Neuronal stem cell (in vitro differentiated cells): ENCODE measurements around the gene SLC9A5.
A peak's percentile ranks its signal among the peaks of the same experiment; 100 is the strongest.

ENCODE experiments used
- DNase-seq: peaks from one replicate; pipeline ENCODE4 v3.0.0-alpha.2; 2013; ENCODE audit warnings: low spot score
- H2AFZ ChIP-seq: one replicate; pipeline ENCODE4 v1.6.1; 2013; ENCODE audit warnings: mild to moderate bottlenecking, low read length, inconsistent platforms
- H2AK5ac ChIP-seq: 2 replicates; pipeline ENCODE4 v1.6.1; 2013; ENCODE audit warnings: low read depth, mild to moderate bottlenecking, inconsistent platforms, low read length, moderate library complexity, mixed read lengths
- H2BK120ac ChIP-seq: 2 replicates; pipeline ENCODE4 v1.6.1; 2013; ENCODE audit warnings: low read depth, mild to moderate bottlenecking, inconsistent platforms, low read length, moderate library complexity, mixed read lengths
- H2BK12ac ChIP-seq: one replicate; pipeline ENCODE4 v1.6.1; 2013; ENCODE audit warnings: low read length, inconsistent platforms
- H2BK15ac ChIP-seq: 2 replicates; pipeline ENCODE4 v1.6.1; 2013; ENCODE audit warnings: mild to moderate bottlenecking, low read length, inconsistent platforms, mixed read lengths
- H2BK5ac ChIP-seq: one replicate; pipeline ENCODE4 v1.6.1; 2013; ENCODE audit warnings: inconsistent platforms, mild to moderate bottlenecking, low read length, moderate library complexity
- H3K14ac ChIP-seq: one replicate; pipeline ENCODE4 v1.6.1; 2013; ENCODE audit warnings: low read length, inconsistent platforms
- H3K18ac ChIP-seq: 2 replicates; pipeline ENCODE4 v1.6.1; 2013; ENCODE audit warnings: low read length, inconsistent platforms
- H3K23ac ChIP-seq: 2 replicates; pipeline ENCODE4 v1.6.1; 2013; ENCODE audit warnings: low read depth, mild to moderate bottlenecking, mixed read lengths, low read length, inconsistent platforms; ENCODE audit not compliant: poor library complexity
- H3K27ac ChIP-seq: replicated peaks from 3 replicates; pipeline ENCODE4 v1.5.1; 2013; ENCODE audit warnings: low read length, inconsistent platforms
- H3K27me3 ChIP-seq, 3 experiments: 2 replicates each; pipeline ENCODE4 v1.6.1; 2013; ENCODE audit warnings: low read length in 3 of 3, mild to moderate bottlenecking in 2 of 3, inconsistent platforms in 1 of 3, low read depth in 1 of 3, mixed read lengths in 1 of 3, moderate library complexity in 1 of 3; ENCODE audit not compliant: control insufficient read depth in 3 of 3, insufficient read depth in 3 of 3
- H3K36me3 ChIP-seq, 2 donors: replicated peaks in 1 of 2; 2 replicates each; pipeline ENCODE4 v1.6.1; 2013; ENCODE audit warnings: low read length in 2 of 2; ENCODE audit not compliant: control insufficient read depth in 2 of 2, insufficient read depth in 2 of 2
- H3K4ac ChIP-seq: 2 replicates; pipeline ENCODE4 v1.6.1; 2013; ENCODE audit warnings: inconsistent platforms, mild to moderate bottlenecking, low read length, moderate library complexity
- H3K4me1 ChIP-seq, 2 donors: 1 replicate in 1 of 2; 2 replicates in 1 of 2; pipeline ENCODE4 v1.6.1; 2013; ENCODE audit warnings: low read length in 2 of 2, low read depth in 1 of 2; ENCODE audit not compliant: control insufficient read depth in 2 of 2, insufficient read depth in 1 of 2
- H3K4me2 ChIP-seq: one replicate; pipeline ENCODE4 v1.6.1; 2013; ENCODE audit warnings: mild to moderate bottlenecking, low read length, inconsistent platforms; ENCODE audit not compliant: insufficient read depth, poor library complexity, severe bottlenecking
- H3K4me3 ChIP-seq, 2 donors: 2 replicates each; pipeline ENCODE4 v1.5.1; 2013; ENCODE audit warnings: low read length in 2 of 2, mild to moderate bottlenecking in 2 of 2, inconsistent platforms in 1 of 2, moderate library complexity in 1 of 2
- H3K79me1 ChIP-seq: one replicate; pipeline ENCODE4 v1.6.1; 2013; ENCODE audit warnings: low read depth, mild to moderate bottlenecking, inconsistent platforms, low read length, moderate library complexity
- H3K9ac ChIP-seq: one replicate; pipeline ENCODE4 v1.6.1; 2013; ENCODE audit warnings: mild to moderate bottlenecking, low read depth, low read length, inconsistent platforms; ENCODE audit not compliant: poor library complexity
- H3K9me3 ChIP-seq, 2 donors: replicated peaks in 1 of 2; 2 replicates each; pipeline versions ENCODE3 to v1.6.1; 2013; ENCODE audit warnings: low read length in 2 of 2, mild to moderate bottlenecking in 2 of 2, inconsistent platforms in 1 of 2, low read depth in 1 of 2, mixed read lengths in 1 of 2, moderate library complexity in 1 of 2; ENCODE audit not compliant: control insufficient read depth in 2 of 2, insufficient read depth in 1 of 2
- H4K8ac ChIP-seq: one replicate; pipeline ENCODE4 v1.6.1; 2013; ENCODE audit warnings: low read depth, mild to moderate bottlenecking, inconsistent platforms, low read length, moderate library complexity
- H4K91ac ChIP-seq: one replicate; pipeline ENCODE4 v1.6.1; 2013; ENCODE audit warnings: low read length, low read depth, mild to moderate bottlenecking, inconsistent platforms; ENCODE audit not compliant: poor library complexity
- WGBS, 2 donors: extraction: QIAGEN DNeasy Blood & Tissue Kit; methylation state at CpG; one replicate each; pipeline ENCODE4 v1.1.7; 2013; ENCODE audit warnings: missing lambda C conversion rate in 2 of 2, mixed read lengths in 1 of 2; ENCODE audit not compliant: insufficient read length in 2 of 2, insufficient replicate concordance in 1 of 2; ENCODE audit errors: extremely low coverage in 2 of 2; 5-methylcytosine and 5-hydroxymethylcytosine counted together

Gene SLC9A5

GRCh38 chr16:67238806-67239470 is 9.8 kb upstream of the SLC9A5 start:
- Histone ChIP-seq H2BK5ac (no peak overlapping the region), H2AK5ac (no peak overlapping the region), H3K4ac (no peak overlapping the region), H3K4me2 (no peak overlapping the region), H3K4me1 (peaks cover 4 to 9% of the 10 kb centered on the region in 2 donors), H2BK15ac (no peak overlapping the region), H3K9ac (no peak overlapping the region), H3K9me3 (no peaks in the 10 kb centered on the region), H2BK120ac (no peak overlapping the region), H3K27ac (no peak overlapping the region), H3K79me1 (no peaks in the 10 kb centered on the region), H3K18ac (no peak overlapping the region), H4K8ac (no peak overlapping the region), H3K14ac (no peak overlapping the region), H3K36me3 (peaks cover 10 to 53% of the 10 kb centered on the region in 2 donors), H4K91ac (no peak overlapping the region), H3K27me3 (no peaks in the 10 kb centered on the region), H2AFZ (no peak overlapping the region), H3K4me3 (no peak overlapping the region), H2BK12ac (no peak overlapping the region), H3K23ac (no peak overlapping the region)
- no CpG with 5 or more reads among the region's 9 CpGs for WGBS, 2 donors
- DNase-seq = no peak

DNA sequence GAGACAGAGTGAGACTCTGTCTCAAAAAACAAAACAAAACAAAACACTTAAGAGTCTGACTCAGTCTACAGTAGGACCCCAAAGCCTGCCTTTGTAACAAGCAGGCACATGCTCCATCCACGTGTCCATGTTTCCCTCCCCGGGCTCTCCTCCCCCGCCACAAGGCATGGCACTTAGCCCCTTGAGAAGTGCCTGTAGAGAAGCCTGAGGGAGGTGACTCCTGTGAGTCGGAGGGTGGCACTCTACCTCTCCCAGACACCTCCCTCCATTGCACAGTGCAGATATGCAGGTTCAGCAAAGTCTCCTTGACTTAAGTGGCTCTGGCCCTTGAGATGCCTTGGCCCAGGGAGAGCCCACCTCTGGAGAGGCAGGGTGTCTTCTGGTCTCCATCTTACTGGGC is 8.3 kb upstream of the SLC9A5 start:
- no CpG with 5 or more reads among the region's 4 CpGs for WGBS, 2 donors
- H3K23ac ChIP-seq = no peak overlapping the region
- H3K79me1 ChIP-seq = no peaks in the 10 kb centered on the region
- no peak overlapping the region for H3K4me3 ChIP-seq
- H3K18ac ChIP-seq = no peak overlapping the region
- H3K27ac ChIP-seq = no peak overlapping the region
- no peak overlapping the region for H2BK120ac ChIP-seq
- H2BK5ac ChIP-seq = peak overlapping the region; percentile 88
- H2BK15ac ChIP-seq = no peak overlapping the region
- no peak overlapping the region for H2AFZ ChIP-seq
- H3K9me3 ChIP-seq = no peaks in the 10 kb centered on the region
- H4K8ac ChIP-seq = no peak overlapping the region
- H3K9ac ChIP-seq = no peak overlapping the region
- no peak overlapping the region for H3K4me2 ChIP-seq
- H2BK12ac ChIP-seq = no peak overlapping the region
- no peak overlapping the region for H3K4ac ChIP-seq
- no peak overlapping the region for H3K14ac ChIP-seq
- H3K27me3 ChIP-seq = no peaks in the 10 kb centered on the region
- H3K4me1 ChIP-seq = peaks cover 11 to 14% of the 10 kb centered on the region in 2 donors
- DNase-seq = no peak
- H4K91ac ChIP-seq = no peak overlapping the region
- peaks cover 10 to 41% of the 10 kb centered on the region in 2 donors for H3K36me3 ChIP-seq
- no peak overlapping the region for H2AK5ac ChIP-seq

DNA sequence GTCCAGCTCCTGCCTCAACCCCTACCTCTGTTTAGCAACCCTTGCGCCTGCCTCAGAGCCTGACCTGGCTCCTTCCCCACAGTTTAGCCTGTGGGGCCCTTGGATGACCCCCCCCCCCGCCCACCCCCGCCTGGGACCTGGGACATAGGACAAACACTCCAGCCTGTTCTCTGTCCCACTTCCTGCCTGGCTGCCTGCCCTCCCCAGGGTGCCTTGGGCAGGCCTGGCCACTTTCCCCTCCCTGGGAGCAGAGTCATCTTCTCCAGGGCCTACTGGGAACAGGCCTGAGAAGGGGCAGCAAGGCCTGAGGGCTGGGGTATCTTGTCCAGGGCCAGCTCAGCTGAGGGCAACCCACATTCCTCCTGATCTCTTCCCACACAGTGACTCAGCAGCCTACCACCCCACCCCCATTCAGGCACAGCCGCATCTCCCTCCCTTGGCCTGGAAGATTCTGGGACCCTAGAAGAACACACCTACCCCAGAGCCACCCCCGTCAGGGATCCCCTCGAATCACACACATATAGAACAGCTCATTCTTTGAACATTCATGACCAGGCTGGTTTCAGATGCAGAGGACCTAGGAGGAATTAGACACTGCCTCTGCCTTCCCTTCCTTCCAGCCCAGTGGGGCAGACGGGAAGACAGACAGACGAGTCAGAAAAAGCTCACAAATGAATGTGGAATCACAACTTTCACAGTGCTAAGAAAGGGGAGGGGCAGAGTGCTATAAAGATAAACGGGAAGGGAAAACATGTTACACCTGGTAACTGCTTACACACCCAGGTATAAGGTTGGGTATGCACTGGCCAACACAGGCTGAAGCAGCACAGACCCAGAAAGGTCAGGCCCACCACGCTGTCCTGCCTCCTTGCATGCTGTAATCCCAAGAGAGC is 7.5 kb upstream of the SLC9A5 start:
- no peak for DNase-seq
- H3K14ac ChIP-seq = no peak overlapping the region
- H2AFZ ChIP-seq = no peak overlapping the region
- H2AK5ac ChIP-seq = no peak overlapping the region
- H3K79me1 ChIP-seq = no peaks in the 10 kb centered on the region
- H3K4ac ChIP-seq = no peak overlapping the region
- H2BK5ac ChIP-seq = no peak overlapping the region
- H3K18ac ChIP-seq = no peak overlapping the region
- no CpG with 5 or more reads among the region's 10 CpGs for WGBS, 2 donors
- peaks cover 8 to 33% of the 10 kb centered on the region in 2 donors for H3K36me3 ChIP-seq
- H3K23ac ChIP-seq = peak overlapping the region; percentile 39
- H3K4me1 ChIP-seq = peaks cover 14 to 17% of the 10 kb centered on the region in 2 donors
- no peak overlapping the region for H3K4me3 ChIP-seq
- no peak overlapping the region for H2BK12ac ChIP-seq
- H4K91ac ChIP-seq = no peak overlapping the region
- no peak overlapping the region for H4K8ac ChIP-seq
- no peak overlapping the region for H3K27ac ChIP-seq
- no peak overlapping the region for H2BK15ac ChIP-seq
- H3K9me3 ChIP-seq = no peaks in the 10 kb centered on the region
- H3K4me2 ChIP-seq = no peak overlapping the region
- H3K9ac ChIP-seq = peak overlapping the region; percentile 31
- no peak overlapping the region for H2BK120ac ChIP-seq
- H3K27me3 ChIP-seq = no peaks in the 10 kb centered on the region

- no peak for DNase-seq
- Histone ChIP-seq H3K18ac (no peak overlapping the region), H2BK120ac (no peak overlapping the region), H2BK12ac (peak overlapping the region; percentile 0), H4K91ac (no peak overlapping the region), H3K27ac (no peak overlapping the region), H3K36me3 (peaks cover 3 to 25% of the 10 kb centered on the region in 2 donors), H2AFZ (no peak overlapping the region), H3K4me3 (no peak overlapping the region), H3K4me2 (no peak overlapping the region), H3K9ac (no peak overlapping the region), H3K23ac (peak overlapping the region; percentile 29), H3K14ac (no peak overlapping the region), H2BK5ac (no peak overlapping the region), H2BK15ac (no peak overlapping the region), H3K27me3 (no peaks in the 10 kb centered on the region), H4K8ac (no peak overlapping the region), H3K79me1 (no peaks in the 10 kb centered on the region), H3K4ac (no peak overlapping the region), H3K4me1 (peaks cover 14 to 17% of the 10 kb centered on the region in 2 donors), H3K9me3 (no peaks in the 10 kb centered on the region), H2AK5ac (no peak overlapping the region)
- WGBS, 2 donors = no CpG with 5 or more reads among the region's 4 CpGs
Measured at GRCh38 chr16:67242138-67242730, 6.5 kb upstream of the SLC9A5 start.
